Heart left ventricle (tissue), 16 donors: ENCODE measurements around the gene PBX3. TPM values are rescaled to one million over a fixed set of nuclear protein-coding genes. Genes with fewer than 3 reads are reported as not detected.

Experiments
- ATAC-seq, 4 donors: fragments of 200-7000 bp; cut with Tn5 transposase; one replicate each; pipeline ENCODE4 v1.9.1; 2020 to 2022; ENCODE audit warnings: moderate library complexity in 4 of 4, mild to moderate bottlenecking in 3 of 4, moderate number of reproducible peaks in 1 of 4
- DNase-seq, 5 donors: peaks; one replicate each; pipeline ENCODE4 v3.0.0-alpha.2; 2020
- H3K27ac ChIP-seq, 12 donors: fragments of 200-600 bp; sonication (generic) in 4 of 12; one replicate each; pipeline versions ENCODE4 v1.5.0 to v1.8.0; 2016 to 2022; ENCODE audit warnings: mild to moderate bottlenecking in 2 of 12
- H3K27me3 ChIP-seq, 9 donors: fragments of 200-600 bp; sonication (generic) in 2 of 9; one replicate each; pipeline versions ENCODE4 v1.5.1 to v1.8.0; 2016 to 2022; ENCODE audit warnings: mild to moderate bottlenecking in 3 of 9
- H3K36me3 ChIP-seq, 9 donors: fragments of 200-600 bp; sonication (generic) in 2 of 9; one replicate each; pipeline versions ENCODE4 v1.5.0 to v1.8.0; 2018 to 2022; ENCODE audit warnings: mild to moderate bottlenecking in 2 of 9
- H3K4me1 ChIP-seq, 12 donors: fragments of 200-600 bp; sonication (generic) in 4 of 12; one replicate each; pipeline versions ENCODE4 v1.5.0 to v1.8.0; 2016 to 2022; ENCODE audit warnings: mild to moderate bottlenecking in 3 of 12
- H3K4me3 ChIP-seq, 12 donors: fragments of 200-600 bp; sonication (generic) in 4 of 12; one replicate each; pipeline versions ENCODE4 v1.5.0 to v1.8.0; 2017 to 2022; ENCODE audit warnings: mild to moderate bottlenecking in 9 of 12, moderate library complexity in 4 of 12
- H3K9me3 ChIP-seq, 12 donors: fragments of 200-600 bp; sonication (generic) in 4 of 12; one replicate each; pipeline versions ENCODE4 v1.5.0 to v1.8.0; 2016 to 2022; ENCODE audit warnings: mild to moderate bottlenecking in 1 of 12
- POLR2A ChIP-seq, 2 donors: fragments of 450-650 bp; IDR thresholded peaks; one replicate each; pipeline ENCODE4 v1.6.1; 2017; ENCODE audit warnings: antibody characterized with exemption in 2 of 2, mild to moderate bottlenecking in 2 of 2, moderate library complexity in 2 of 2
- WGBS, 4 donors: extraction: QIAGEN DNeasy Blood & Tissue Kit in 2 of 4; methylation state at CpG; one replicate each; pipeline versions ENCODE4 v1.1.5 to v1.1.7; 2013 to 2018; 5-methylcytosine and 5-hydroxymethylcytosine counted together
- intact Hi-C, 10 donors: fragments of 100-400 bp; cut with DNase I; formaldehyde crosslinking; loops; one replicate each; pipeline versions ENCODE4 v1.11.1 to v1.14.2; 2022
- polyA plus RNA-seq, 2 donors: library from polyadenylated mRNA; stranded (reverse); fragments of 200-250 nt; gene quantifications; one replicate each; pipeline ENCODE4 v1.2.3, GENCODE V29; 2013
- total RNA-seq, 9 donors: library from RNA; depleted of rRNA in 2 of 9; stranded (reverse); fragments of >200 nt in 2 of 9; fragmentation: NEBNext Ultra II Directional in 3 of 9; extraction: Animal tissue kit (Norgen Biotek cat#: 25700) in 3 of 9; gene quantifications; one replicate each; pipeline versions ENCODE4 v1.1.0 to v1.2.4, GENCODE V29; 2016 to 2023
- TF ChIP-seq, protein P1 (sequence below), 12 donors: fragments of 200-600 bp; sonication (generic) in 4 of 12; IDR thresholded peaks; one replicate each; pipeline versions ENCODE4 v1.5.0 to v1.8.0; 2018 to 2022; ENCODE audit warnings: antibody characterized with exemption in 12 of 12, mild to moderate bottlenecking in 5 of 12
- donor health status: ischemic (EF 13 %, LVEDD 7.1; RV severe dilation, severe dysfunction).
- donor health status: healthy with polysubstance abuse.
- donor health status: DM: no; HTN: yes; CAD: no.
- donor health status: DM: no; HTN: no; CAD: no.
- donor health status: ischemic (EF 25% LVEDD 6.9; RV normal size, moderate dysfunction).
- donor health status: ischemic (EF 25% LVEDD 5.7; RV mildly dilated, moderate dysfunction).
- donor health status: healthy.
- donor health status: DM: yes; HTN: yes; CAD: no.
- donor health status: ischemic (EF 35%, LVEDD 5.7; RV mildly dilated, moderate dysfunction).
- donor health status: nonischemic (EF 11% LVEDD 7.7; RV severe dilation, severe dysfunction).
- donor health status: DM: yes; HTN: yes; CAD: no.
- donor health status: PGD.
- donor health status: ischemic (EF 29% LVEDD 5.4; RV normal size, mild dysfunction).
- donor health status: nonischemic (EF 23%, LVEDD 6.1; RV moderate dilation, normal function).

PBX3 gene
- total and polyA plus RNA-seq, 11 donors, result 14.8 to 76.1 (median 53.4) TPM

DNA sequence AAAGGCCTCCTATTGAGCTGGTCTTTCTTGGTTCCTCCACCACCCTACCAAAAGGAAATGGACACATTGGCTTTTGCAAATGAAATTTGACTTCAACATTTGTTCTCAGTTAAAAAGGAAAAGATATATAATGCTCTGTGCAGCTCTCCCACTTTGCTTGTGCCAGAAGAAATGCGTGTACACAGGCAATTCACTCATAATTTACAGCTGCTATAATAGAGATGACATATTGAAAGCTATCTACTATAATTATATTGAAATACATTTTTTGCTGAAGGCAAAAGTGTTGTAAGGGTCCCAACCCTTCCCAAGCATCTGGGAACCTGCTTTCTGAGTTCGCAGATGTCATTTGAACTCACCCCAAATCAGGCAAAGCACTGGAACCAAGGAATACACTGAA lies 173.2 kb downstream of the PBX3 start:
- no peak for TF ChIP-seq POLR2A (IDR thresholded peaks at IDR 0.05)
- TF ChIP-seq, protein P1, sequence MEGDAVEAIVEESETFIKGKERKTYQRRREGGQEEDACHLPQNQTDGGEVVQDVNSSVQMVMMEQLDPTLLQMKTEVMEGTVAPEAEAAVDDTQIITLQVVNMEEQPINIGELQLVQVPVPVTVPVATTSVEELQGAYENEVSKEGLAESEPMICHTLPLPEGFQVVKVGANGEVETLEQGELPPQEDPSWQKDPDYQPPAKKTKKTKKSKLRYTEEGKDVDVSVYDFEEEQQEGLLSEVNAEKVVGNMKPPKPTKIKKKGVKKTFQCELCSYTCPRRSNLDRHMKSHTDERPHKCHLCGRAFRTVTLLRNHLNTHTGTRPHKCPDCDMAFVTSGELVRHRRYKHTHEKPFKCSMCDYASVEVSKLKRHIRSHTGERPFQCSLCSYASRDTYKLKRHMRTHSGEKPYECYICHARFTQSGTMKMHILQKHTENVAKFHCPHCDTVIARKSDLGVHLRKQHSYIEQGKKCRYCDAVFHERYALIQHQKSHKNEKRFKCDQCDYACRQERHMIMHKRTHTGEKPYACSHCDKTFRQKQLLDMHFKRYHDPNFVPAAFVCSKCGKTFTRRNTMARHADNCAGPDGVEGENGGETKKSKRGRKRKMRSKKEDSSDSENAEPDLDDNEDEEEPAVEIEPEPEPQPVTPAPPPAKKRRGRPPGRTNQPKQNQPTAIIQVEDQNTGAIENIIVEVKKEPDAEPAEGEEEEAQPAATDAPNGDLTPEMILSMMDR (IDR thresholded peaks at IDR 0.05), result no peak
- Histone ChIP-seq H3K27ac (no peak overlapping the region), H3K4me3 (no peak overlapping the region), H3K27me3 (no peaks in the 10 kb centered on the region), H3K4me1 (no peaks in the 10 kb centered on the region), H3K36me3 (peaks cover 0 to 7% (median 0%) of the 10 kb centered on the region in 9 donors), H3K9me3 (peaks cover 0 to 4% (median 0%) of the 10 kb centered on the region in 12 donors)
- intact Hi-C loops, result no loop called here
- WGBS, 4 donors, result 94 to 100% (median 98%) methylated on average over 2 of the region's 2 CpGs
- DNase-seq, result no peak
- no peak for ATAC-seq

DNA sequence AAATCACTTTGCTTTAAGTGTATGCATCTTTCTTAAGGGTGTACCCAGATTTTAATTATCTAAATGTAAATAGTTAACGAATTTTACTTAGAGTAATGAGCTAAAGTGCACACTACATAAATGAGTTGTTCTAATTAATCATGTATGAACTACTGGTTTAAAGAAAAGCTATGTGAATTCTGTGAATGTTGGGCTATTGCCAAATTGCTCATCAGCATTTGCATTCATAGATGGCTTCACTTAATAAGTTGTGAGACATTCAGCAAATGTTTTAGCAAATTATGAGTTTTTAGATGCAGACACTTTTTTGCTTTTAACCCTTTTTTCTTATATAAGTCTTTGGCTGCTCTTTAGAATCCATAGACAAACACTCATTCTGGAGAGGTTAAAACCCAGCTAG lies 175.7 kb downstream of the PBX3 start:
- no peak for ATAC-seq
- peaks cover 0 to 6% (median 0%) of the 10 kb centered on the region in 9 donors for H3K36me3 ChIP-seq
- no peaks in the 10 kb centered on the region for H3K4me1 ChIP-seq
- H3K27ac ChIP-seq, result no peak overlapping the region
- peaks cover 0 to 4% (median 0%) of the 10 kb centered on the region in 12 donors for H3K9me3 ChIP-seq
- H3K27me3 ChIP-seq, result no peaks in the 10 kb centered on the region
- 88 to 91% (median 90%) methylated on average over 1 of the region's 1 CpG for WGBS, 4 donors
- TF ChIP-seq, protein P1 (IDR thresholded peaks at IDR 0.05), result no peak
- intact Hi-C loops, result no loop called here
- DNase-seq, result no peak
- H3K4me3 ChIP-seq, result no peak overlapping the region

DNA sequence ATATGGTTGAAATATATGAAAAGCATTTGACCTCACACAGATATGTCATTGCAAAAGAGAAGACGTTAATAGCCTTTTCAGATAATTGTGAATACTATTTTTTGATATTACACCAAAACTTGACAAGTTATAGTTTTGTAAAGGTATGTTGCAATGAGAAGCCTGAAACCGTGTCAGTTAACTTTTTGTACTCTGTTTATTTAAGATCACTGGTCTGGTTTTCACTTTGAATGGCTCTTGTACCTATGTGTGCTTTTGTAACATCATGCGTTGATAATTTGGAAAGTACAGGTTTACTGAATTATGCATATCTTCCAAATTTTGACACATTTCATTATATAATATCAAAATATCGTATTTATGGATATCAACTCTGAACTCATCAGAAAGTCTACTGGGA lies 177.2 kb downstream of the PBX3 start:
- WGBS, 4 donors, result 91 to 94% (median 94%) methylated on average over 4 of the region's 4 CpGs
- Histone ChIP-seq H3K9me3 (peaks cover 0 to 4% (median 0%) of the 10 kb centered on the region in 12 donors), H3K27ac (no peak overlapping the region), H3K4me1 (no peaks in the 10 kb centered on the region), H3K27me3 (no peaks in the 10 kb centered on the region), H3K4me3 (no peak overlapping the region), H3K36me3 (peaks cover 0 to 6% (median 0%) of the 10 kb centered on the region in 9 donors)
- TF ChIP-seq, protein P1 (IDR thresholded peaks at IDR 0.05), result no peak
- TF ChIP-seq POLR2A (IDR thresholded peaks at IDR 0.05), result no peak
- DNase-seq (no peak), ATAC-seq (no peak)
- intact Hi-C loops, result no loop called here

DNA sequence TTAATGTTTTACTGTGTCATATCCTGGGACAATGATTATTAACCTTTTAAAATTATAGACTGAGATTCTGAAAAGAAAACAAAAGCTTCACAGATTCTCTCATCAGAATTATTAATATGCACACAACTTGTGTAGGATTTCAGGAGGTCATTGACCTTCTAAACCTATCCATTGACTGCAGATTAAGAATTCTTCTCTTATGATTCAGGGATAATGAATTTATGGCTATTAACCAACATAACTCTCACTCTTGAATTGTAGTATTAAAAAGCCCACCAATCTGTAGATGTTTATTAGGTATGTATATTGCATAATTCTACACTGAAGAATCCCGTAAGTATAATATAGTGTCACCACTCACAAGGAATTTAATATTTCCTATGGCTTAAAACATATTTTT lies 179.8 kb downstream of the PBX3 start:
- 92 to 100% (median 99%) methylated on average over 1 of the region's 1 CpG for WGBS, 4 donors
- ATAC-seq (no peak), DNase-seq (no peak)
- Histone ChIP-seq H3K9me3 (peaks cover 0 to 4% (median 0%) of the 10 kb centered on the region in 12 donors), H3K36me3 (peaks cover 0 to 11% (median 0%) of the 10 kb centered on the region in 9 donors), H3K27me3 (no peaks in the 10 kb centered on the region), H3K27ac (no peak overlapping the region), H3K4me1 (peaks cover 0 to 8% (median 0%) of the 10 kb centered on the region in 12 donors), H3K4me3 (no peak overlapping the region)
- no peak for TF ChIP-seq POLR2A (IDR thresholded peaks at IDR 0.05)
- TF ChIP-seq, protein P1 (IDR thresholded peaks at IDR 0.05), result no peak
- intact Hi-C loops, result no loop called here
